ENCODE data around the gene EYA4.

- TF ChIP-seq SUZ12 (IDR thresholded peaks at IDR 0.05; ENCODE audit: extremely low read depth, insufficient read depth, insufficient read length) (no peak), YY1 (IDR thresholded peaks at IDR 0.05; ENCODE audit: insufficient read depth, insufficient read length) (no peak), ZNF274 (IDR thresholded peaks at IDR 0.05; ENCODE audit: low read depth, low read length) (no peak)
These were observed 237.5 kb downstream of the EYA4 start for GRCh38 chr6:133478673-133479072.

Measured in NT2/D1 (cell line).